B cell (primary cell): ENCODE results near the gene NCK1. TPM values are rescaled to one million over a fixed set of nuclear protein-coding genes. Genes with fewer than 3 reads are reported as not detected.

Experiments used
- ATAC-seq: fragments of 200-7000 bp; cut with Tn5 transposase; one replicate; pipeline ENCODE4 v1.10.0; 2021; ENCODE audit warnings: low read depth, mild to moderate bottlenecking, moderate number of reproducible peaks, moderate library complexity
- CTCF ChIA-PET: fragments of 350-600 bp; sonication (Branson Sonifier 250); formaldehyde crosslinking; loops from one replicate; lab custom pipeline; 2021; ENCODE audit warnings: antibody characterized with exemption, inconsistent platforms; lab: Charles Lee
- POLR2A ChIA-PET: fragments of 350-600 bp; sonication (Branson Sonifier 250); formaldehyde crosslinking; loops from one replicate; lab custom pipeline; 2021; ENCODE audit warnings: antibody characterized with exemption; lab: Charles Lee
- DNase-seq: peaks from one replicate; pipeline ENCODE4 v3.0.0; 2013
- H2AFZ ChIP-seq: 2 replicates; pipeline ENCODE4 v1.6.1; 2012; ENCODE audit warnings: mild to moderate bottlenecking, low read depth, low read length; ENCODE audit not compliant: insufficient read depth, poor library complexity, severe bottlenecking
- H3K27ac ChIP-seq, 2 donors: 1 replicate in 1 of 2; 2 replicates in 1 of 2; pipeline ENCODE4 v1.5.1; 2012 to 2013; ENCODE audit warnings: low read length in 2 of 2, mild to moderate bottlenecking in 2 of 2, moderate library complexity in 1 of 2
- H3K27me3 ChIP-seq, 4 experiments: fragments of 200-600 bp in 1 of 4; sonication (generic) in 1 of 4; replicated peaks in 1 of 4; 1 replicate in 2 of 4; 2 replicates in 2 of 4; pipeline versions ENCODE4 v1.6.1 to v1.7.0; 2013 to 2016; ENCODE audit warnings: low read length in 3 of 4, mild to moderate bottlenecking in 2 of 4, mixed read lengths in 1 of 4, moderate library complexity in 1 of 4; ENCODE audit not compliant: insufficient read depth in 4 of 4, control insufficient read depth in 3 of 4; ENCODE audit errors: control extremely low read depth in 1 of 4
- H3K36me3 ChIP-seq, 2 experiments: replicated peaks in 1 of 2; 1 replicate in 1 of 2; 2 replicates in 1 of 2; pipeline versions ENCODE4 v1.6.1 to v1.7.1; 2013; ENCODE audit warnings: low read length in 1 of 2; ENCODE audit not compliant: insufficient read depth in 2 of 2, control insufficient read depth in 1 of 2; ENCODE audit errors: control extremely low read depth in 1 of 2, extremely low read depth in 1 of 2
- H3K4me1 ChIP-seq, 2 donors: fragments of 200-600 bp in 1 of 2; sonication (generic) in 1 of 2; 1 replicate in 1 of 2; 2 replicates in 1 of 2; pipeline versions ENCODE4 v1.5.1 to v1.6.1; 2013 to 2017; ENCODE audit warnings: low read length in 2 of 2; ENCODE audit not compliant: control insufficient read depth in 2 of 2, insufficient read depth in 2 of 2
- H3K4me2 ChIP-seq: replicated peaks from 2 replicates; pipeline ENCODE3; 2012; ENCODE audit warnings: mild to moderate bottlenecking, low read depth, low read length; ENCODE audit not compliant: poor library complexity, severe bottlenecking
- H3K4me3 ChIP-seq, 5 experiments: fragments of 200-600 bp in 1 of 5; sonication (generic) in 1 of 5; 1 replicate in 3 of 5; 2 replicates in 2 of 5; pipeline versions ENCODE4 v1.5.1 to v1.7.0; 2011 to 2016; ENCODE audit warnings: low read length in 4 of 5, mild to moderate bottlenecking in 4 of 5, low read depth in 2 of 5, control low read depth in 1 of 5, moderate library complexity in 1 of 5; ENCODE audit not compliant: insufficient read depth in 1 of 5; ENCODE audit errors: control extremely low read depth in 1 of 5, extremely low read depth in 1 of 5
- H3K79me2 ChIP-seq: fragments of 200-600 bp; sonication (generic); one replicate; pipeline ENCODE4 v1.6.0; 2016; ENCODE audit warnings: low read length; ENCODE audit not compliant: control insufficient read depth, insufficient read depth
- H3K9ac ChIP-seq: fragments of 200-600 bp; sonication (generic); 2 replicates; pipeline ENCODE4 v1.6.1; 2017; ENCODE audit warnings: mild to moderate bottlenecking, low read length, moderate library complexity
- H3K9me3 ChIP-seq, 3 donors: one replicate each; pipeline versions ENCODE4 v1.6.1 to v1.7.1; 2013; ENCODE audit warnings: low read length in 2 of 3; ENCODE audit not compliant: control insufficient read depth in 2 of 3, insufficient read depth in 1 of 3; ENCODE audit errors: control extremely low read depth in 1 of 3
- H4K20me1 ChIP-seq: 2 replicates; pipeline ENCODE4 v1.6.0; 2012; ENCODE audit warnings: mild to moderate bottlenecking, low read length; ENCODE audit not compliant: insufficient read depth, control insufficient read depth, poor library complexity, severe bottlenecking
- H3K27ac Mint-ChIP-seq: one replicate; pipeline ENCODE4 v1.8.0; 2021; ENCODE audit warnings: mixed read lengths
- H3K27me3 Mint-ChIP-seq: one replicate; pipeline ENCODE4 v1.8.0; 2021; ENCODE audit warnings: mixed read lengths
- H3K4me1 Mint-ChIP-seq: one replicate; pipeline ENCODE4 v1.8.0; 2021; ENCODE audit warnings: mixed read lengths
- H3K4me3 Mint-ChIP-seq: one replicate; pipeline ENCODE4 v1.8.0; 2021; ENCODE audit warnings: mixed read lengths
- H3K9me3 Mint-ChIP-seq: one replicate; pipeline ENCODE4 v1.8.0; 2022; ENCODE audit warnings: mixed read lengths; ENCODE audit not compliant: insufficient read depth
- CTCF ChIP-seq: fragments of 200-600 bp; IDR thresholded peaks from one replicate; pipeline ENCODE4 v1.8.0; 2022; ENCODE audit warnings: antibody characterized with exemption, mild to moderate bottlenecking
- EZH2 ChIP-seq: IDR thresholded peaks from 2 replicates; pipeline ENCODE4 v1.6.1; 2012; ENCODE audit warnings: borderline replicate concordance, low read depth, mild to moderate bottlenecking, moderate library complexity, low read length; ENCODE audit not compliant: insufficient read depth, poor library complexity, severe bottlenecking
- WGBS: methylation state at CpG from one replicate; pipeline ENCODE4 v1.1.5; 2013; ENCODE audit warnings: missing lambda C conversion rate; ENCODE audit not compliant: insufficient coverage; 5-methylcytosine and 5-hydroxymethylcytosine counted together
- intact Hi-C: fragments of 100-400 bp; cut with micrococcal nuclease; formaldehyde crosslinking; loops from one replicate; pipeline ENCODE4 v1.10.0; 2022
- polyA plus RNA-seq: library from polyadenylated mRNA; depleted of rRNA; stranded (reverse); fragments of >200 nt; gene quantifications from 2 replicates; pipeline ENCODE4 v1.2.3, GENCODE V29; 2012
- total RNA-seq, 2 donors: library from RNA; stranded (reverse); fragments of 120-200 nt in 1 of 2; gene quantifications; 1 replicate in 1 of 2; 2 replicates in 1 of 2; pipeline versions ENCODE4 v1.2.3 to v1.2.4, GENCODE V29; 2013 to 2022

Gene NCK1
- total and polyA plus RNA-seq, 2 donors (not counting 1 experiment from before 2014, with no cell fraction given) = 12.6 to 32.4 TPM

DNA sequence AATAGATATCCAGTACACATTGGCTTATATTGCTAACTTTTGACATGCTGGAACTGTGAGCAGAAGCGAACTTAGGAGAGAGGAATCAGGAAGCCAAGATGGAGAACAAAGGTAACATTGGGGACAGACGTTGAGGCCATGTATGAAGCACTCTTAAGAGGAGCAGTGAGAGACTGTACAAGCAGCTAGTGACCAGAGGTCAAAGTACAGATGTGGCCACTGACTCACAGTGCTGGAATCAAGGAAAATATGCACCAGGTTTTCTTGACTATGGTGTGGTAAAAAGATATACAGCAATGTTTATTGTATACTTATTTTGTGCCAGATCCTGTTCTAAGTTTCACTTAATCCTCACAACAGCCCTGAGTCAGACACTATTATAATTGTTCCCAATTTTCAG is 93.8 kb downstream of the NCK1 start:
- 95% methylated on average over 2 of the region's 2 CpGs for WGBS
- no peak overlapping the region for H3K27ac Mint-ChIP-seq
- no peak overlapping the region for H3K27ac ChIP-seq
- ATAC-seq (no peak), DNase-seq (no peak)
- no peak overlapping the region for H3K4me3 ChIP-seq
- CTCF ChIA-PET = no interaction called here
- no peak overlapping the region for H2AFZ ChIP-seq
- H3K9me3 ChIP-seq = no peaks in the 10 kb centered on the region
- POLR2A ChIA-PET = no interaction called here
- no peaks in the 10 kb centered on the region for H3K9me3 Mint-ChIP-seq
- no peak overlapping the region for H3K4me3 Mint-ChIP-seq
- H3K36me3 ChIP-seq = peaks cover 0 to 2% of the 10 kb centered on the region in 2 experiments
- intact Hi-C loops = no loop called here
- TF ChIP-seq CTCF (no peak), EZH2 (no peak)
- H3K9ac ChIP-seq = no peak overlapping the region
- H3K27me3 Mint-ChIP-seq = no peaks in the 10 kb centered on the region
- no peaks in the 10 kb centered on the region for H4K20me1 ChIP-seq
- H3K79me2 ChIP-seq = no peaks in the 10 kb centered on the region
- H3K4me1 Mint-ChIP-seq = peaks cover 17% of the 10 kb centered on the region
- no peak overlapping the region for H3K4me2 ChIP-seq
- H3K27me3 ChIP-seq = no peaks in the 10 kb centered on the region
- peaks cover 2 to 3% of the 10 kb centered on the region in 2 donors for H3K4me1 ChIP-seq

DNA sequence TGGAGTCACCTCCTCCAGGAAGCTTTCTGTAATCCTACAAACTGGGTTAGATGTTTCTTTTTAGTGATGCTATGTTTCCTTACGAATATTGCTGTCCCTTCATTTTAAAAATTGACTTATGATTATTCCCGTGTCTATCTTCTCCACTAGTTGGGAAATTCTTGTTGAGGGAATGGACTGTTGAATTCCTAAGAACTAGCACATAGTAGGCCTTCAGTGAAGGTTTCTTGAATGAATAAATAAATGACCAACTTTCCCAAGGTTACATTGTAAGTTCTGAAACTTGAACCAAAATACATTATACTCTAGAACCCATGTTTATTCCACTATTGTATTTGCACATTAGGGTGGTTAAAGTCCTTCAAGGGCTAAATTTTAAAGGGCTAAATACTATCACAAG is 95.0 kb downstream of the NCK1 start:
- Mint-ChIP-seq H3K27ac (no peak overlapping the region), H3K27me3 (no peaks in the 10 kb centered on the region), H3K9me3 (no peaks in the 10 kb centered on the region), H3K4me1 (peaks cover 9% of the 10 kb centered on the region), H3K4me3 (no peak overlapping the region)
- TF ChIP-seq EZH2 (no peak), CTCF (no peak)
- intact Hi-C loops = no loop called here
- CTCF ChIA-PET = interaction anchor here (0.7 kb wide), 1 partner anchor 10 kb away, joined by 3 read pairs; no protein-coding TSS in a partner anchor
- no CpG with 5 or more reads among the region's 2 CpGs for WGBS
- Histone ChIP-seq H3K9ac (no peak overlapping the region), H3K79me2 (no peaks in the 10 kb centered on the region), H3K9me3 (no peaks in the 10 kb centered on the region), H3K4me1 (no peaks in the 10 kb centered on the region), H4K20me1 (no peaks in the 10 kb centered on the region), H3K27ac (no peak overlapping the region), H3K4me3 (no peak overlapping the region), H2AFZ (no peak overlapping the region), H3K27me3 (no peaks in the 10 kb centered on the region), H3K36me3 (peaks cover 0 to 2% of the 10 kb centered on the region in 2 experiments), H3K4me2 (no peak overlapping the region)
- no peak for DNase-seq
- POLR2A ChIA-PET = no interaction called here
- no peak for ATAC-seq
